GM23338 (cell line): ENCODE data around the gene UBL7. TPM values are rescaled to one million over a fixed set of nuclear protein-coding genes. Genes with fewer than 3 reads are reported as not detected.

Experiments
- ATAC-seq: fragments of 200-7000 bp; cut with Tn5 transposase; 3 replicates; pipeline ENCODE4 v1.9.1; 2020
- DNase-seq: peaks from one replicate; pipeline ENCODE4 v3.0.0-alpha.2; 2015; ENCODE audit warnings: low spot score
- H2AFZ ChIP-seq: fragments of 200-600 bp; sonication (generic); 2 replicates; pipeline ENCODE4 v1.8.0; 2016; ENCODE audit warnings: antibody characterized with exemption, mild to moderate bottlenecking, moderate library complexity
- H3F3A ChIP-seq: fragments of 200-600 bp; sonication (generic); replicated peaks from 2 replicates; pipeline ENCODE4 v1.8.0; 2017; ENCODE audit warnings: antibody characterized with exemption, mixed run types, low read depth
- H3K27ac ChIP-seq: fragments of 200-600 bp; sonication (generic); 2 replicates; pipeline ENCODE4 v1.6.1; 2016; ENCODE audit warnings: low read depth
- H3K27me3 ChIP-seq: fragments of 200-600 bp; sonication (generic); 2 replicates; pipeline ENCODE4 v1.8.0; 2016; ENCODE audit warnings: mild to moderate bottlenecking, mixed run types, moderate library complexity; ENCODE audit not compliant: insufficient read depth
- H3K36me3 ChIP-seq: fragments of 200-600 bp; sonication (generic); 2 replicates; pipeline ENCODE4 v1.8.0; 2016; ENCODE audit warnings: mild to moderate bottlenecking; ENCODE audit not compliant: insufficient read depth
- H3K4me1 ChIP-seq: fragments of 200-600 bp; sonication (generic); 2 replicates; pipeline ENCODE4 v1.8.0; 2016; ENCODE audit warnings: mild to moderate bottlenecking, moderate library complexity; ENCODE audit not compliant: insufficient read depth
- H3K4me2 ChIP-seq: fragments of 200-600 bp; sonication (generic); 2 replicates; pipeline ENCODE4 v1.7.1; 2017; ENCODE audit warnings: mixed run types
- H3K4me3 ChIP-seq: fragments of 200-600 bp; sonication (generic); 2 replicates; pipeline ENCODE4 v1.6.1; 2016; ENCODE audit warnings: mixed run types
- H3K79me2 ChIP-seq: fragments of 200-600 bp; sonication (generic); replicated peaks from 2 replicates; pipeline ENCODE4 v1.8.0; 2017; ENCODE audit warnings: mild to moderate bottlenecking; ENCODE audit not compliant: insufficient read depth
- H3K9me2 ChIP-seq: fragments of 200-600 bp; sonication (generic); 2 replicates; pipeline ENCODE4 v1.8.0; 2017; ENCODE audit not compliant: insufficient read depth
- H4K20me1 ChIP-seq: fragments of 200-600 bp; sonication (generic); replicated peaks from 2 replicates; pipeline ENCODE4 v1.8.0; 2017; ENCODE audit warnings: mild to moderate bottlenecking; ENCODE audit not compliant: insufficient read depth
- H3K27ac Mint-ChIP-seq: 2 replicates; pipeline ENCODE4 v1.8.0; 2020; ENCODE audit warnings: inconsistent platforms, mild to moderate bottlenecking, moderate library complexity, mixed read lengths
- H3K27me3 Mint-ChIP-seq: 3 replicates; pipeline ENCODE4 v1.8.0; 2022; ENCODE audit warnings: low read depth, mild to moderate bottlenecking, moderate library complexity, mixed read lengths, inconsistent platforms; ENCODE audit not compliant: insufficient read depth, poor library complexity
- H3K36me3 Mint-ChIP-seq: 3 replicates; pipeline ENCODE4 v1.8.0; 2021; ENCODE audit warnings: low read depth, mild to moderate bottlenecking, inconsistent platforms, moderate library complexity, mixed read lengths
- H3K4me1 Mint-ChIP-seq: 3 replicates; pipeline ENCODE4 v1.8.0; 2020; ENCODE audit warnings: mild to moderate bottlenecking, inconsistent platforms, mixed read lengths
- H3K4me3 Mint-ChIP-seq: 3 replicates; pipeline ENCODE4 v1.8.0; 2021; ENCODE audit warnings: moderate library complexity, mild to moderate bottlenecking, inconsistent platforms, mixed read lengths
- H3K9me3 Mint-ChIP-seq: 3 replicates; pipeline ENCODE4 v1.8.0; 2020; ENCODE audit warnings: moderate library complexity, mild to moderate bottlenecking, inconsistent platforms, mixed read lengths
- EZH2 ChIP-seq: fragments of 200-600 bp; sonication (generic); IDR thresholded peaks from one replicate; pipeline ENCODE4 v1.8.0; 2017; ENCODE audit warnings: antibody characterized with exemption, mild to moderate bottlenecking, low read depth; ENCODE audit not compliant: unreplicated experiment
- JUNB ChIP-seq: IDR thresholded peaks from one replicate; pipeline ENCODE4 v1.6.1; 2016; ENCODE audit warnings: antibody characterized with exemption; ENCODE audit not compliant: unreplicated experiment
- NANOG ChIP-seq: IDR thresholded peaks from 2 replicates; pipeline ENCODE4 v1.6.1; 2016; ENCODE audit warnings: antibody characterized with exemption, borderline replicate concordance
- STAT1 ChIP-seq: IDR thresholded peaks from one replicate; pipeline ENCODE4 v1.6.1; 2016; ENCODE audit warnings: antibody characterized with exemption; ENCODE audit not compliant: unreplicated experiment
- ZNF331 ChIP-seq: fragments of 250-450 bp; sonication (Bioruptor Pico); IDR thresholded peaks from 2 replicates; pipeline ENCODE4 v1.5.0; 2020; ENCODE audit warnings: low read depth, mild to moderate bottlenecking, moderate library complexity
- polyA plus RNA-seq: library from polyadenylated mRNA; unstranded; fragments of >200 nt; fragmentation: Nextera tagmentation; extraction: Ambion mirVana; gene quantifications from 2 replicates; pipeline ENCODE4 v1.2.1, GENCODE V29; 2016
- total RNA-seq: library from RNA; depleted of rRNA; stranded (reverse); fragments of >200 nt; shearing (Covaris generic); gene quantifications from 2 replicates; pipeline ENCODE4 v1.2.3, GENCODE V29; 2014
- TF ChIP-seq, protein P1 (sequence below): IDR thresholded peaks from 2 replicates; pipeline ENCODE4 v1.6.1; 2016; ENCODE audit warnings: antibody characterized with exemption
- TF ChIP-seq, protein P2 (sequence below): fragments of 250-450 bp; sonication (Bioruptor Pico); IDR thresholded peaks from 2 replicates; pipeline ENCODE4 v1.5.0; 2020; ENCODE audit warnings: mild to moderate bottlenecking, moderate library complexity
- TF ChIP-seq, protein P3 (sequence below), 2 experiments: fragments of 200-600 bp in 1 of 2; sonication (generic) in 1 of 2; conservative IDR thresholded peaks; 2 replicates each; pipeline versions ENCODE4 v1.5.1 to v1.6.1; 2016 to 2017; ENCODE audit warnings: antibody characterized with exemption in 2 of 2, low read depth in 2 of 2, mild to moderate bottlenecking in 2 of 2, moderate library complexity in 1 of 2

The UBL7 gene
- total and polyA plus RNA-seq, 2 experiments from 2014 or later: 73.7 to 99.2 TPM

DNA sequence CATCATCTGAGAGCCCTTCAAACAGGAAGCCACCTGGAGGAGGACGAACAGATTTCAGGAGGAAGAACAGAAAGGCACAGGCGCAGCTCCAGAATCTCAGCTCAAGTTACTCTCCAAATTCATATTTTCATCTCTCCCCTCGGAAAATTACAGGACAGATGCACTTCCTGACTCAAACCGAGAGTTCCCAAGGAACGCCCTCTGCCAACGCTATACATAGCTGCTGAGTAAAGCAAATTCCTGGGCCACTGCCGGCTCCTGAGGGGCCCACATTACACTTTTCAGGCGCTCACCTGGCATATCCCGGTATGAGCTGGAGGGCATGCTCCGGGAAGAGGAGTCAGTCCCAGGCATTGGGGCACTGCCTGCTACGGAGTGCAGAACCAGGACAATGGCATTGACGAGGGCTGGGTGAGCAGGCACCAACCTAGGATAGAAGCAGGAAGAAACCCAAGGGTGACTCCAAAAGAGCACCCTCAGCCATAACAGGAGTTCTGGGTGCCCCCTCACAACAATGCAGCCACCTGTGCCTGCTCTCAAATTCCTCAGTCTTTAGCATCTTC is 11.2 kb downstream of the UBL7 start:
- Histone ChIP-seq H4K20me1 (no peaks in the 10 kb centered on the region; the same call in none of the 2 replicates), H3K4me2 (no peak overlapping the region), H3K79me2 (no peaks in the 10 kb centered on the region), H3F3A (0 out of 2 replicates have a peak, but pooled peaks cover 2% of the 10 kb centered on the region), H3K27me3 (no peaks in the 10 kb centered on the region), H3K27ac (no peak overlapping the region), H3K4me3 (no peak overlapping the region), H2AFZ (no peak overlapping the region), H3K9me2 (no peaks in the 10 kb centered on the region), H3K36me3 (no peaks in the 10 kb centered on the region), H3K4me1 (no peaks in the 10 kb centered on the region; the same call in 1 of the 2 replicates)
- DNase-seq (no peak), ATAC-seq (no peak)
- Mint-ChIP-seq H3K4me1 (peaks cover 9% of the 10 kb centered on the region), H3K27me3 (no peaks in the 10 kb centered on the region), H3K27ac (no peak overlapping the region), H3K4me3 (no peak overlapping the region), H3K9me3 (no peaks in the 10 kb centered on the region; the same call in 2 of the 3 replicates), H3K36me3 (peaks cover 33% of the 10 kb centered on the region)
- TF ChIP-seq EZH2 (no peak), JUNB (no peak), STAT1 (no peak), ZNF331 (no peak), NANOG (no peak)
- TF ChIP-seq, protein P1, sequence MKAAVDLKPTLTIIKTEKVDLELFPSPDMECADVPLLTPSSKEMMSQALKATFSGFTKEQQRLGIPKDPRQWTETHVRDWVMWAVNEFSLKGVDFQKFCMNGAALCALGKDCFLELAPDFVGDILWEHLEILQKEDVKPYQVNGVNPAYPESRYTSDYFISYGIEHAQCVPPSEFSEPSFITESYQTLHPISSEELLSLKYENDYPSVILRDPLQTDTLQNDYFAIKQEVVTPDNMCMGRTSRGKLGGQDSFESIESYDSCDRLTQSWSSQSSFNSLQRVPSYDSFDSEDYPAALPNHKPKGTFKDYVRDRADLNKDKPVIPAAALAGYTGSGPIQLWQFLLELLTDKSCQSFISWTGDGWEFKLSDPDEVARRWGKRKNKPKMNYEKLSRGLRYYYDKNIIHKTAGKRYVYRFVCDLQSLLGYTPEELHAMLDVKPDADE: no peak
- TF ChIP-seq, protein P2, sequence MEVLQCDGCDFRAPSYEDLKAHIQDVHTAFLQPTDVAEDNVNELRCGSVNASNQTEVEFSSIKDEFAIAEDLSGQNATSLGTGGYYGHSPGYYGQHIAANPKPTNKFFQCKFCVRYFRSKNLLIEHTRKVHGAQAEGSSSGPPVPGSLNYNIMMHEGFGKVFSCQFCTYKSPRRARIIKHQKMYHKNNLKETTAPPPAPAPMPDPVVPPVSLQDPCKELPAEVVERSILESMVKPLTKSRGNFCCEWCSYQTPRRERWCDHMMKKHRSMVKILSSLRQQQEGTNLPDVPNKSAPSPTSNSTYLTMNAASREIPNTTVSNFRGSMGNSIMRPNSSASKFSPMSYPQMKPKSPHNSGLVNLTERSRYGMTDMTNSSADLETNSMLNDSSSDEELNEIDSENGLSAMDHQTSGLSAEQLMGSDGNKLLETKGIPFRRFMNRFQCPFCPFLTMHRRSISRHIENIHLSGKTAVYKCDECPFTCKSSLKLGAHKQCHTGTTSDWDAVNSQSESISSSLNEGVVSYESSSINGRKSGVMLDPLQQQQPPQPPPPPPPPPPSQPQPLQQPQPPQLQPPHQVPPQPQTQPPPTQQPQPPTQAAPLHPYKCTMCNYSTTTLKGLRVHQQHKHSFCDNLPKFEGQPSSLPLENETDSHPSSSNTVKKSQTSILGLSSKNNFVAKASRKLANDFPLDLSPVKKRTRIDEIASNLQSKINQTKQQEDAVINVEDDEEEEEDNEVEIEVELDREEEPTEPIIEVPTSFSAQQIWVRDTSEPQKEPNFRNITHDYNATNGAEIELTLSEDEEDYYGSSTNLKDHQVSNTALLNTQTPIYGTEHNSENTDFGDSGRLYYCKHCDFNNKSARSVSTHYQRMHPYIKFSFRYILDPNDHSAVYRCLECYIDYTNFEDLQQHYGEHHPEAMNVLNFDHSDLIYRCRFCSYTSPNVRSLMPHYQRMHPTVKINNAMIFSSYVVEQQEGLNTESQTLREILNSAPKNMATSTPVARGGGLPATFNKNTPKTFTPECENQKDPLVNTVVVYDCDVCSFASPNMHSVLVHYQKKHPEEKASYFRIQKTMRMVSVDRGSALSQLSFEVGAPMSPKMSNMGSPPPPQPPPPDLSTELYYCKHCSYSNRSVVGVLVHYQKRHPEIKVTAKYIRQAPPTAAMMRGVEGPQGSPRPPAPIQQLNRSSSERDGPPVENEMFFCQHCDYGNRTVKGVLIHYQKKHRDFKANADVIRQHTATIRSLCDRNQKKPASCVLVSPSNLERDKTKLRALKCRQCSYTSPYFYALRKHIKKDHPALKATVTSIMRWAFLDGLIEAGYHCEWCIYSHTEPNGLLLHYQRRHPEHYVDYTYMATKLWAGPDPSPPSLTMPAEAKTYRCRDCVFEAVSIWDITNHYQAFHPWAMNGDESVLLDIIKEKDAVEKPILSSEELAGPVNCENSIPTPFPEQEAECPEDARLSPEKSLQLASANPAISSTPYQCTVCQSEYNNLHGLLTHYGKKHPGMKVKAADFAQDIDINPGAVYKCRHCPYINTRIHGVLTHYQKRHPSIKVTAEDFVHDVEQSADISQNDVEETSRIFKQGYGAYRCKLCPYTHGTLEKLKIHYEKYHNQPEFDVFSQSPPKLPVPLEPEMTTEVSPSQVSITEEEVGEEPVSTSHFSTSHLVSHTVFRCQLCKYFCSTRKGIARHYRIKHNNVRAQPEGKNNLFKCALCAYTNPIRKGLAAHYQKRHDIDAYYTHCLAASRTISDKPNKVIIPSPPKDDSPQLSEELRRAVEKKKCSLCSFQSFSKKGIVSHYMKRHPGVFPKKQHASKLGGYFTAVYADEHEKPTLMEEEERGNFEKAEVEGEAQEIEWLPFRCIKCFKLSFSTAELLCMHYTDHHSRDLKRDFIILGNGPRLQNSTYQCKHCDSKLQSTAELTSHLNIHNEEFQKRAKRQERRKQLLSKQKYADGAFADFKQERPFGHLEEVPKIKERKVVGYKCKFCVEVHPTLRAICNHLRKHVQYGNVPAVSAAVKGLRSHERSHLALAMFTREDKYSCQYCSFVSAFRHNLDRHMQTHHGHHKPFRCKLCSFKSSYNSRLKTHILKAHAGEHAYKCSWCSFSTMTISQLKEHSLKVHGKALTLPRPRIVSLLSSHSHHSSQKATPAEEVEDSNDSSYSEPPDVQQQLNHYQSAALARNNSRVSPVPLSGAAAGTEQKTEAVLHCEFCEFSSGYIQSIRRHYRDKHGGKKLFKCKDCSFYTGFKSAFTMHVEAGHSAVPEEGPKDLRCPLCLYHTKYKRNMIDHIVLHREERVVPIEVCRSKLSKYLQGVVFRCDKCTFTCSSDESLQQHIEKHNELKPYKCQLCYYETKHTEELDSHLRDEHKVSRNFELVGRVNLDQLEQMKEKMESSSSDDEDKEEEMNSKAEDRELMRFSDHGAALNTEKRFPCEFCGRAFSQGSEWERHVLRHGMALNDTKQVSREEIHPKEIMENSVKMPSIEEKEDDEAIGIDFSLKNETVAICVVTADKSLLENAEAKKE: no peak
- TF ChIP-seq, protein P3, sequence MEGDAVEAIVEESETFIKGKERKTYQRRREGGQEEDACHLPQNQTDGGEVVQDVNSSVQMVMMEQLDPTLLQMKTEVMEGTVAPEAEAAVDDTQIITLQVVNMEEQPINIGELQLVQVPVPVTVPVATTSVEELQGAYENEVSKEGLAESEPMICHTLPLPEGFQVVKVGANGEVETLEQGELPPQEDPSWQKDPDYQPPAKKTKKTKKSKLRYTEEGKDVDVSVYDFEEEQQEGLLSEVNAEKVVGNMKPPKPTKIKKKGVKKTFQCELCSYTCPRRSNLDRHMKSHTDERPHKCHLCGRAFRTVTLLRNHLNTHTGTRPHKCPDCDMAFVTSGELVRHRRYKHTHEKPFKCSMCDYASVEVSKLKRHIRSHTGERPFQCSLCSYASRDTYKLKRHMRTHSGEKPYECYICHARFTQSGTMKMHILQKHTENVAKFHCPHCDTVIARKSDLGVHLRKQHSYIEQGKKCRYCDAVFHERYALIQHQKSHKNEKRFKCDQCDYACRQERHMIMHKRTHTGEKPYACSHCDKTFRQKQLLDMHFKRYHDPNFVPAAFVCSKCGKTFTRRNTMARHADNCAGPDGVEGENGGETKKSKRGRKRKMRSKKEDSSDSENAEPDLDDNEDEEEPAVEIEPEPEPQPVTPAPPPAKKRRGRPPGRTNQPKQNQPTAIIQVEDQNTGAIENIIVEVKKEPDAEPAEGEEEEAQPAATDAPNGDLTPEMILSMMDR (conservative IDR thresholded peaks at IDR 0.05; ENCODE audit: low read depth in 2 of 2): no peak
